ENCODE data around the gene GAL3ST2. TPM values are rescaled to one million over a fixed set of nuclear protein-coding genes. Genes with fewer than 3 reads are reported as not detected.
"Not testable (repeated sequence)": the region's sequence is repeated elsewhere in the genome, so short reads cannot be mapped to it uniquely, and the experiment has no call there.

The GAL3ST2 gene
- total RNA-seq, 5 donors from 2014 or later (not counting 1 experiment from before 2014, with no cell fraction given): 0.80 to 1.4 TPM; not detected in 3

DNA sequence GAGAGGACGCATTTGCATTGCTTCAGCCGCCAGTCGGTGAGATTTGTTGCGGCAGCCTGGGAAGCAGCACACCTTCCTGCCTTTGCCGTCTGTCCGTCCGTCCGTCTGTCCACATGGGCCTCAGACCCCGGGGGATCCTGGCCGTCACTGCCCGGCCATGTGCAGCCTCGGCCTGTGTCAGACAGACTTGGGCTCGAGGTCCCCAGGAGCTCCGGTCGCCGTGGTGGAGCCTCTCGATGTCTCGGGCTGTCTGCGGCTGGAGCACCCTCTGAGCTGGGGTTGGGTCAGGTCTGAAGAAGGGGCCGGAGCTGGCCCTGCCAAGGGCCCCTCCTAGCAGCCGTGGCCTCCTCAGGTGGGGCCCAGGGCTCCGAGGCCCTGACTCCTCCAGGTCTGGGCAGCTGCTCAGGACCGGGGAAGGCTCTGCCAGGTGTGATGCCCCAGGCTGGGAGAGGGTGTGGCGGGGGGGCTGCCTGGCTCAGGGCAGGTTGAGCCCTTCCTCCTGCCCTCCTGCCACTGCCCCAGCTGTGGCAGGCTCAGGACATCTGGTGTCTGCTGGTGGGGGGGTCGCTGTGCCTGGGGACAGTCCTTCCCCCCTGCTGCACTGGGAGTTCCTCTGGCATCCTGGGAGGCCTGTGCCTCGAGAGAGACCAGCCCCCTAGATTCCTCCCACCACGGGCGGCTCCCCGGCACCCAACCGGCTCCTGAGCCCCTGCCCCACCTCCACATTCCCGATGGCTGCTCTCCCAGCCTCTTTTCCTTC is 44.2 kb downstream of the GAL3ST2 start:
- peaks cover 14 to 24% (median 16%) of the 10 kb centered on the region in 3 donors for H3K4me1 Mint-ChIP-seq
- CTCF ChIA-PET: no interaction called here
- Histone ChIP-seq H3K27ac (ENCODE audit: low read length) (no peak overlapping the region), H3K36me3 (ENCODE audit: control insufficient read depth in 2 of 2, extremely low read depth in 1 of 2, insufficient read depth in 1 of 2, low read length in 1 of 2) (no peaks in the 10 kb centered on the region), H3K9me3 (no peaks in the 10 kb centered on the region), H3K4me1 (ENCODE audit: control insufficient read depth in 1 of 2, extremely low read depth in 1 of 2, insufficient read depth in 2 of 2, low read length in 2 of 2) (peaks cover 0 to 21% of the 10 kb centered on the region in 2 experiments), H3K27me3 (replicated peaks in 1 of 2; ENCODE audit: control insufficient read depth in 2 of 2, extremely low read depth in 1 of 2, insufficient read depth in 2 of 2, low read length in 1 of 2) (peaks cover 0 to 34% of the 10 kb centered on the region in 2 experiments), H3K4me3 (ENCODE audit: control insufficient read depth in 1 of 2, extremely low read depth in 1 of 2, low read length in 1 of 2) (no peak overlapping the region)
- POLR2A ChIA-PET: no interaction called here
- H3K9me3 Mint-ChIP-seq: no peaks in the 10 kb centered on the region
- H3K4me3 Mint-ChIP-seq: peak overlapping the region in 1 of 3 donors; percentile 61
- no peak for ATAC-seq (replicated peaks in 1 of 4)
- DNase-seq: peak in 2 of 35 experiments; percentile 0 to 10
- no peaks in the 10 kb centered on the region for H3K36me3 Mint-ChIP-seq
- H3K27me3 Mint-ChIP-seq: peaks cover 0 to 7% of the 10 kb centered on the region in 2 donors
- no peak overlapping the region for H3K27ac Mint-ChIP-seq
- 95% methylated on average over 20 of the region's 31 CpGs for WGBS (ENCODE audit: insufficient coverage)

DNA sequence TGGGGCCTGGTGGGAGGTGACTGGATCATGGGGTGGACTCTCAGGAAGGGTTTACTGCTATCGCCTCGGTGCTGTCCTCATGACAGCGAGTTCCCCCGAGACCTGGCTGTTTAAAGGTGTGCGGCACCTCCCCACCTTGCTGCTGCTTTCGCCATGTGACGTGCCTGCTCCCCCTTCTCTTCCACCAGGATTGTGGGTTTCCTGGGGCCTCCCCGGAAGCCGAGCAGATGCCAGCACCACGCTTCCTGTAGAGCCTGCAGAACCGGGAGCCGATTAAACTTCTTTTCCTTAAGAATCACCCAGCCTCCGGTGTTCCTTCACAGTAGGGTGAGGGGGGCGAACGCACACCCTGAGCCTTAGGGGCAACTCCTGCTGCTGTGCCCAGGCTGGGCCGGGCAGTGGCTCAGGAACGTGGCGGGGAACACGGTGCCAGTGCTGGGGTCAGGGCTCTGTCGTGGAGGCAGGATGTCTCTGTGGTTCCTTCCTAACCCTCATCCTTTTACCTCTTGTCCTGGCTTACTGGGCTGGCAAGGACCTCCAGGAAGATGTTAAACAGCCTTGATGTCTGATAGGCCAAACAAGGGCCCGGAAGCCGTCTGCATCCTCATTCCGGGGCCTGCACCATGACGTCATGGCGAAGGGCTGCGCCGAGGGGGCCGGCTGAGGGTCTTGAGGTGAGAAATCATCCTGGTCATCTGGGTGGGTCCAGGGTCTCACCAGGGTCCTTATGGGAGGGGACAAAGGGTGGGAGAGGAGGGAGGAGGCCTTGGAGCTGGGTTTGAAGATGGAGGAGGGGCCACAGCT is 45.0 kb downstream of the GAL3ST2 start:
- whole genome bisulfite sequencing (ENCODE audit: insufficient coverage): 78% methylated on average over 15 of the region's 28 CpGs
- H3K4me1 Mint-ChIP-seq: peaks cover 14 to 24% (median 16%) of the 10 kb centered on the region in 3 donors
- H3K4me3 Mint-ChIP-seq: peak overlapping the region in 2 of 3 donors; percentile 13 to 61
- peaks cover 0 to 28% of the 10 kb centered on the region in 2 experiments for H3K27me3 ChIP-seq (replicated peaks in 1 of 2; ENCODE audit: control insufficient read depth in 2 of 2, extremely low read depth in 1 of 2, insufficient read depth in 2 of 2, low read length in 1 of 2)
- no peak overlapping the region for H3K27ac Mint-ChIP-seq
- H3K36me3 Mint-ChIP-seq: no peaks in the 10 kb centered on the region
- ATAC-seq (replicated peaks in 1 of 4) (no peak), DNase-seq (no peak)
- CTCF ChIA-PET: no interaction called here
- H3K27me3 Mint-ChIP-seq: peaks cover 0 to 10% of the 10 kb centered on the region in 2 donors
- no peak overlapping the region for H3K4me3 ChIP-seq (ENCODE audit: control insufficient read depth in 1 of 2, extremely low read depth in 1 of 2, low read length in 1 of 2)
- H3K9me3 ChIP-seq: no peaks in the 10 kb centered on the region
- H3K27ac ChIP-seq (ENCODE audit: low read length): no peak overlapping the region
- no peaks in the 10 kb centered on the region for H3K36me3 ChIP-seq (ENCODE audit: control insufficient read depth in 2 of 2, extremely low read depth in 1 of 2, insufficient read depth in 1 of 2, low read length in 1 of 2)
- POLR2A ChIA-PET: no interaction called here
- H3K4me1 ChIP-seq (ENCODE audit: control insufficient read depth in 1 of 2, extremely low read depth in 1 of 2, insufficient read depth in 2 of 2, low read length in 2 of 2): peaks cover 0 to 21% of the 10 kb centered on the region in 2 experiments
- H3K9me3 Mint-ChIP-seq: peaks cover 0 to 5% (median 3%) of the 10 kb centered on the region in 3 donors

DNA sequence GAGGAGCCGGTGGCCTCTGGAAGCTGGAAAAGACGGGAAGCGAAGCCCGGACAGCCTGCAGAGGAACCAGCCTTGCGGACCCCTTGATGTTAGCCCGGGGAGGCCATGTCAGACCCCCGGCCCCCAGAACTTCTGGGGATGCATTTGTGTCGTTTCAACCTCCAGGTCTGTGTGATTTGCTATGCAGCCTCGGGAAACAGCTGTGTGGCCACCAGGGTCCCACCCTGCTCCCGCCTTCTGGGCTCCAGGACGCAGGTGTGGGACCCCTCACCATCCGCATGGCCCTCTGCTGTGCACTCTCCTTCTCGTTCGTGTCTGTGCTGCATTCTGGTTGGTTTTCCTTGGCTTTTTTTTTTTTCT is 45.6 kb downstream of the GAL3ST2 start:
- peaks cover 0 to 8% (median 7%) of the 10 kb centered on the region in 3 donors for H3K9me3 Mint-ChIP-seq
- H3K36me3 ChIP-seq (ENCODE audit: control insufficient read depth in 2 of 2, extremely low read depth in 1 of 2, insufficient read depth in 1 of 2, low read length in 1 of 2): no peaks in the 10 kb centered on the region
- peaks cover 0 to 10% of the 10 kb centered on the region in 2 donors for H3K27me3 Mint-ChIP-seq
- H3K4me1 ChIP-seq (ENCODE audit: control insufficient read depth in 1 of 2, extremely low read depth in 1 of 2, insufficient read depth in 2 of 2, low read length in 2 of 2): peaks cover 0 to 16% of the 10 kb centered on the region in 2 experiments
- DNase-seq: no peak
- H3K4me1 Mint-ChIP-seq: peaks cover 14 to 23% (median 16%) of the 10 kb centered on the region in 3 donors
- WGBS (ENCODE audit: insufficient coverage): 77% methylated on average over 12 of the region's 14 CpGs
- ATAC-seq (replicated peaks in 1 of 4): no peak
- no peaks in the 10 kb centered on the region for H3K36me3 Mint-ChIP-seq
- ChIA-PET CTCF (interaction anchor here in 1 of 2 donors (0.6 kb wide), 1 partner anchor 16 kb away, joined by 4 read pairs; no protein-coding TSS in a partner anchor), POLR2A (no interaction called here)
- no peak overlapping the region for H3K27ac Mint-ChIP-seq
- peaks cover 0 to 25% of the 10 kb centered on the region in 2 experiments for H3K27me3 ChIP-seq (replicated peaks in 1 of 2; ENCODE audit: control insufficient read depth in 2 of 2, extremely low read depth in 1 of 2, insufficient read depth in 2 of 2, low read length in 1 of 2)
- H3K27ac ChIP-seq (ENCODE audit: low read length): no peak overlapping the region
- peak overlapping the region in 1 of 3 donors; percentile 11 for H3K4me3 Mint-ChIP-seq
- no peak overlapping the region for H3K4me3 ChIP-seq (ENCODE audit: control insufficient read depth in 1 of 2, extremely low read depth in 1 of 2, low read length in 1 of 2)
- no peaks in the 10 kb centered on the region for H3K9me3 ChIP-seq

DNA sequence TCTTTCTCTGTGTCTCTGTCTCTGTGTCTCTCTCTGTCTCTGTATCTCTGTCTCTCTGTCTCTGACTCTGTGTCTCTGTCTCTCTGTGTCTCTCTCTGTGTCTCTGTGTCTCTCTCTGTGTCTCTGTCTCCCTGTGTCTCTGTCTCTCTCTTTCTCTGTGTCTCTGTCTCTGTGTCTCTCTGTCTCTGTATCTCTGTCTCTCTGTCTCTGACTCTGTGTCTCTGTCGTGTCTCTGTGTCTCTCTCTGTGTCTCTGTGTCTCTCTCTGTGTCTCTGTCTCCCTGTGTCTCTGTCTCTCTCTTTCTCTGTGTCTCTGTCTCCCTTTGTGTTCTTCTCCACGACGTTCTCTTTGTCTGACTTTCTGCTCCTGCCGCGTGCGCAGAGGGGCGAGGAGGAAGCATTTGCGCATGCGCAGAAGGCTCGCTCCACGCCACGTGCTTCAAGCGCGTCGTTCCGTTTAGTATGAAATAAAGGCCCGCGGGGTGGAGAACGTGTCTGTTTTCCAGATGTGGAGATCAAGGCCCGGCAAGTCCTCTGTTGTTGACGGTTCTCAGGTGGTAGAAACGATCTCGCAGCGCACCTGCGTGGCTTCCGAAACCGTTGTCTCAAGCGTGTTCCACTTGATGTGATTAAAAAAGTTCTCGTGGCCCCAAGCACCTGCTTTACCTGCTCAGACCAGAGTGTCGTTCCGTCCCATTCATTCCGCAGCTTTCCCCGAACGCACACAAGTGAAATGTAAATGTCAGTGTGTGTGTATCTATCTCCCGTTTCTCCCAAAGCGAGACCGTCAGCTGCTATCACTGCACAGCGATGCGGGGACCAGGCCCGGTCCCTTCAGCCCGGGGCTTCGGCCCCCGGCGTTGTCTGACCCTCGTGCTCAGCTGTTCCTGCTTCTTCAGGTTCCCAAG is 47.2 kb downstream of the GAL3ST2 start:
- H3K4me3 ChIP-seq (ENCODE audit: control insufficient read depth in 1 of 2, extremely low read depth in 1 of 2, low read length in 1 of 2); ATAC-seq (replicated peaks in 1 of 4); H3K4me1 ChIP-seq (ENCODE audit: control insufficient read depth in 1 of 2, extremely low read depth in 1 of 2, insufficient read depth in 2 of 2, low read length in 2 of 2); H3K36me3 Mint-ChIP-seq; H3K36me3 ChIP-seq (ENCODE audit: control insufficient read depth in 2 of 2, extremely low read depth in 1 of 2, insufficient read depth in 1 of 2, low read length in 1 of 2); H3K9me3 ChIP-seq; H3K27ac ChIP-seq (ENCODE audit: low read length); H3K4me3 Mint-ChIP-seq; POLR2A ChIA-PET; DNase-seq: not testable (repeated sequence)
- CTCF ChIA-PET: interaction anchor here in 1 of 2 donors (0.7 kb wide), 1 partner anchor 10 kb away, joined by 3 read pairs; no protein-coding TSS in a partner anchor
- WGBS (ENCODE audit: insufficient coverage): 94% methylated on average over 37 of the region's 45 CpGs
- H3K27me3 ChIP-seq (replicated peaks in 1 of 2; ENCODE audit: control insufficient read depth in 2 of 2, extremely low read depth in 1 of 2, insufficient read depth in 2 of 2, low read length in 1 of 2): peaks cover 0 to 20% of the 10 kb centered on the region in 2 experiments
- peaks cover 0 to 13% of the 10 kb centered on the region in 2 donors for H3K27me3 Mint-ChIP-seq
- peak overlapping the region; percentile 23 to 27 for H3K27ac Mint-ChIP-seq
- H3K4me1 Mint-ChIP-seq: peaks cover 10 to 18% (median 11%) of the 10 kb centered on the region in 3 donors
- H3K9me3 Mint-ChIP-seq: peaks cover 0 to 16% (median 11%) of the 10 kb centered on the region in 3 donors

DNA sequence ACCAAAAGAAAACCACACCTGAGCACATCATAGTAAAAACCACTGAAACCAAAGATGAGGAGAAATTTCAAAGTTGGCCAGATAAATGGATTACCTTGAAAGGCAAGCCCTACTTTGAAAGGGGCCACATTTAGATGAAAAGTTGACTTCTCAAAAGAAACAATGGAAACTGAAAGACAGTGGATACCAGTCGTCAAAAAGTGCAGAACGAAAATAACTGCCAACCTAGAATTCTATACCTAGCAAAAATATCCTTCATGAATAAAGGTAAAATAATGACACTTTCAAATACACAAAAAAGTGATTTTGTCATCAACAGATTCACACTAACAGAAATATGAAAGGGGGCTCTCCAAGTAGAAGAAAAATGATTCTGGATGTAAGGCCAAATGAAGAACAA is 50.8 kb downstream of the GAL3ST2 start:
- H3K9me3 ChIP-seq: no peaks in the 10 kb centered on the region
- POLR2A ChIA-PET: no interaction called here
- no peaks in the 10 kb centered on the region for H3K36me3 Mint-ChIP-seq
- CTCF ChIA-PET: no interaction called here
- no peak overlapping the region for H3K27ac ChIP-seq (ENCODE audit: low read length)
- WGBS (ENCODE audit: insufficient coverage): no CpG with 5 or more reads among the region's 2 CpGs
- peaks cover 0 to 16% (median 11%) of the 10 kb centered on the region in 3 donors for H3K9me3 Mint-ChIP-seq
- peaks cover 0 to 1% of the 10 kb centered on the region in 2 experiments for H3K27me3 ChIP-seq (replicated peaks in 1 of 2; ENCODE audit: control insufficient read depth in 2 of 2, extremely low read depth in 1 of 2, insufficient read depth in 2 of 2, low read length in 1 of 2)
- H3K4me3 ChIP-seq (ENCODE audit: control insufficient read depth in 1 of 2, extremely low read depth in 1 of 2, low read length in 1 of 2): no peak overlapping the region
- ATAC-seq (replicated peaks in 1 of 4) (no peak), DNase-seq (no peak)
- no peak overlapping the region for H3K27ac Mint-ChIP-seq
- H3K4me1 ChIP-seq (ENCODE audit: control insufficient read depth in 1 of 2, extremely low read depth in 1 of 2, insufficient read depth in 2 of 2, low read length in 2 of 2): no peaks in the 10 kb centered on the region
- peaks cover 3 to 9% (median 6%) of the 10 kb centered on the region in 3 donors for H3K4me1 Mint-ChIP-seq
- H3K36me3 ChIP-seq (ENCODE audit: control insufficient read depth in 2 of 2, extremely low read depth in 1 of 2, insufficient read depth in 1 of 2, low read length in 1 of 2): no peaks in the 10 kb centered on the region
- no peak overlapping the region for H3K4me3 Mint-ChIP-seq
- peaks cover 5 to 17% of the 10 kb centered on the region in 2 donors for H3K27me3 Mint-ChIP-seq
